Fibroblast of mammary gland (primary cell): ENCODE results near the gene ITPKB.

Experiments used
- DNase-seq: peaks from one replicate; pipeline ENCODE4 v3.0.0-alpha.2; 2010; ENCODE audit warnings: low read depth
- H3K4me3 ChIP-seq: 2 replicates; pipeline ENCODE4 v1.5.1; 2011; ENCODE audit warnings: low read depth, mild to moderate bottlenecking, low read length, moderate library complexity; ENCODE audit not compliant: control insufficient read depth
- CTCF ChIP-seq: conservative IDR thresholded peaks from 2 replicates; pipeline ENCODE4 v1.5.1; 2011; ENCODE audit warnings: low read depth, low read length, inconsistent platforms; ENCODE audit not compliant: control insufficient read depth, insufficient read depth

Gene ITPKB

GRCh38 chr1:226761322-226761721 is 22.2 kb upstream of the ITPKB start:
- no peak for TF ChIP-seq CTCF
- DNase-seq: peak; percentile 20
- no peak overlapping the region for H3K4me3 ChIP-seq

- DNase-seq: no peak
- H3K4me3 ChIP-seq: no peak overlapping the region
- TF ChIP-seq CTCF: no peak
These were observed 15.9 kb upstream of the ITPKB start for GRCh38 chr1:226754793-226755533.

- TF ChIP-seq CTCF: no peak
- no peak overlapping the region for H3K4me3 ChIP-seq
- no peak for DNase-seq
These were observed 15.0 kb upstream of the ITPKB start for GRCh38 chr1:226754097-226754496.

- TF ChIP-seq CTCF: no peak
- no peak for DNase-seq
- no peak overlapping the region for H3K4me3 ChIP-seq
These were observed 12.6 kb upstream of the ITPKB start for GRCh38 chr1:226751703-226752102.

- no peak for TF ChIP-seq CTCF
- DNase-seq: no peak
- H3K4me3 ChIP-seq: no peak overlapping the region
These were observed 12.1 kb upstream of the ITPKB start for GRCh38 chr1:226751214-226751613.

- H3K4me3 ChIP-seq: no peak overlapping the region
- TF ChIP-seq CTCF: no peak
- DNase-seq: no peak
These were observed 10.4 kb upstream of the ITPKB start for GRCh38 chr1:226749467-226749866.
